GM12872 (cell line): ENCODE measurements around the gene MADD.

Experiments used
- TF ChIP-seq, protein P1 (sequence below): IDR thresholded peaks from 3 replicates; pipeline ENCODE4 v1.5.1; 2011; ENCODE audit warnings: low read depth, mild to moderate bottlenecking, low read length, moderate library complexity; ENCODE audit not compliant: insufficient read depth

MADD gene

DNA sequence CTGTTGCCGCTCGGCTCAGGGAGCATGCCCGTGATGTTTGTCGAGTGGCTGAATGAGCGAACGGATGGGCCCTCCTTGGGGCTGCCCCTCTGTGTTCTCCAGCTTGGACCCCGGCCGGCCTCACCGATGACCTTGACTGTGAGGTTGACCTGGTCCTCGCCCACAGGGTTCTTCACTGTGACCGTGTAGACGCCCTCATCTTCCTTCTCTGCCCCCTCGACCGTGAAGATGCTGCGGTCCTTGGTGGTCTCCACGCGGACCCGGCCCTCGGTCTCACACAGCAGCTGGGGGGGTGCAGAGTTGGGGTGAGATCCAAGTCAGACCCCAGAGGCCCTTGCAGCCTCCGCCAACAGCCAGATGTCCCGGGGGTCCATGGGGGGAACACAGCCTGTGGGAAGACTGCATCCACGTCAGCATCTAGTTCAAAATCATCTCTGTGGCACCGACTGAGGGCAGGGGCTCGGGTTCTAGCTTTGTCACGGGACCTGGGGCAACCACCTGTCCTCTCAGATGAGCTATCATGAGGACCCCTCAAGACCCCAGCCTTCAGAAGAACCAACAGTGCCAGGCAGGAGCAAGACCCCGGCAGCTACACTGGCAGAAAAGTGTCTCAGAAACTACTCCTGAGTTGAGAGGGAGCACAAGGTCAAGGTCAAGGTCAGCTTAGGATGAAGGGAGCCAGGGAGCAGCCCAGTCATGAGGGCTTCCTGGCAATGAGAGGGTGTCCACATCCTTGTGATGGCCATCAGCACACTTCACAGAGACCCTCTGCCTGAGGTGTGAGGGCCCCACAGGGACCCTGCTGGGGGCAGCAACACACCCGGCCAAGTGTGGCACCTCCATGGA lies 68.7 kb downstream of the MADD start:
- TF ChIP-seq, protein P1, sequence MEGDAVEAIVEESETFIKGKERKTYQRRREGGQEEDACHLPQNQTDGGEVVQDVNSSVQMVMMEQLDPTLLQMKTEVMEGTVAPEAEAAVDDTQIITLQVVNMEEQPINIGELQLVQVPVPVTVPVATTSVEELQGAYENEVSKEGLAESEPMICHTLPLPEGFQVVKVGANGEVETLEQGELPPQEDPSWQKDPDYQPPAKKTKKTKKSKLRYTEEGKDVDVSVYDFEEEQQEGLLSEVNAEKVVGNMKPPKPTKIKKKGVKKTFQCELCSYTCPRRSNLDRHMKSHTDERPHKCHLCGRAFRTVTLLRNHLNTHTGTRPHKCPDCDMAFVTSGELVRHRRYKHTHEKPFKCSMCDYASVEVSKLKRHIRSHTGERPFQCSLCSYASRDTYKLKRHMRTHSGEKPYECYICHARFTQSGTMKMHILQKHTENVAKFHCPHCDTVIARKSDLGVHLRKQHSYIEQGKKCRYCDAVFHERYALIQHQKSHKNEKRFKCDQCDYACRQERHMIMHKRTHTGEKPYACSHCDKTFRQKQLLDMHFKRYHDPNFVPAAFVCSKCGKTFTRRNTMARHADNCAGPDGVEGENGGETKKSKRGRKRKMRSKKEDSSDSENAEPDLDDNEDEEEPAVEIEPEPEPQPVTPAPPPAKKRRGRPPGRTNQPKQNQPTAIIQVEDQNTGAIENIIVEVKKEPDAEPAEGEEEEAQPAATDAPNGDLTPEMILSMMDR, result no peak

DNA sequence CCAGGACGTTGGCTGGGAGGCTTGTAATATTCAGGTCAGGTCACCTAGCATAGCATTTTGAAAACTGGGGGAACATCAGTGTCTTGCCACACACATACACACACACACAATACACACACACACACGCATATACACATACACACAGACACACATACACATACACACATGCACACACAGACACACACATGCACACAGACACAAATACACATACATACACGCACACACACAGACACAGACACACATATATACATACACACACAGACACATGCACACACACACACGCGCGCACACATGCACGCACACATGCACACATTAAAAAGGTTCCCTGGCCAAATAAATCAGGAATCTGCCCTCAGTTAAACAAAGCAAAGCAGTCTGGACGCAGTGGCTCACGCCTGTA lies 70.1 kb downstream of the MADD start:
- TF ChIP-seq, protein P1, result no peak

DNA sequence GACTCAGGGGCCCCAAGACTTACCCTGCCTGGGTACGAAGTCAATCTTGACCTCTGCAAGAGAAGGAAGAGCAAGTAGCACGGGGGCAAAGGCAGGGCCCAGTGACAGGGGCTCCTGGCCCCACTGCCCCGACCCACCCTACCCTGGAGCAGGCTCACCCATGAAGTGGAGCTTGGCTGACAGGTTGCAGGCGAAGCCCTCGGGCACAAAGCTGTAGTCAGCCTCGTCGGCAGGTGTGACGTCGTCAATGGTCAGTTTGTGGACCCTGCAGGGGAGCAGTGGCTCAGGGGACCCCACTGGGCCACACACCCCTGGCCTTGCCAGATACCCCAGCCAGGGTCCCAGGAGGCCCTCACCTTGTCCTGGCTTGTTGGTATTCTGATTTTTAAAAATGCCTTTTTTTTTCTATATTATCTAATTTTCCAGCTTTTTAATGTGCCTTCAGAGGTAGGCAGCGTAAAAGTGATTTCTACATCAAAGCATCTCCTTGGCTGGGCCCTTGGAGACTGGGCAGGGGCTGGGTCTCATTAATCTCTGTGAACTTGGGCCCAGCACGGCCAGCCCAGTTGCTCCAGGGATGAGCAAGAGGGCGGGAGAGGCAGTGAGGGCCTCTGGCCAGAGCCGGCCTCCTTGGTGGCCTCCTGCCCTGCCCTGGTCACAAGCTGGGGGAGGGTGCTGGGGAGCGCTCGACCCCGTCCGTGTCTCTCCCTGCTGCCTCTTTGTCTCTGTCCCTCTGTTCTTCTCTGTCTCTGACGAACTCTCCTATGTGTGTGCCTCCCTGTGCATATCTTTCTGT lies 71.2 kb downstream of the MADD start:
- TF ChIP-seq, protein P1, result no peak

DNA sequence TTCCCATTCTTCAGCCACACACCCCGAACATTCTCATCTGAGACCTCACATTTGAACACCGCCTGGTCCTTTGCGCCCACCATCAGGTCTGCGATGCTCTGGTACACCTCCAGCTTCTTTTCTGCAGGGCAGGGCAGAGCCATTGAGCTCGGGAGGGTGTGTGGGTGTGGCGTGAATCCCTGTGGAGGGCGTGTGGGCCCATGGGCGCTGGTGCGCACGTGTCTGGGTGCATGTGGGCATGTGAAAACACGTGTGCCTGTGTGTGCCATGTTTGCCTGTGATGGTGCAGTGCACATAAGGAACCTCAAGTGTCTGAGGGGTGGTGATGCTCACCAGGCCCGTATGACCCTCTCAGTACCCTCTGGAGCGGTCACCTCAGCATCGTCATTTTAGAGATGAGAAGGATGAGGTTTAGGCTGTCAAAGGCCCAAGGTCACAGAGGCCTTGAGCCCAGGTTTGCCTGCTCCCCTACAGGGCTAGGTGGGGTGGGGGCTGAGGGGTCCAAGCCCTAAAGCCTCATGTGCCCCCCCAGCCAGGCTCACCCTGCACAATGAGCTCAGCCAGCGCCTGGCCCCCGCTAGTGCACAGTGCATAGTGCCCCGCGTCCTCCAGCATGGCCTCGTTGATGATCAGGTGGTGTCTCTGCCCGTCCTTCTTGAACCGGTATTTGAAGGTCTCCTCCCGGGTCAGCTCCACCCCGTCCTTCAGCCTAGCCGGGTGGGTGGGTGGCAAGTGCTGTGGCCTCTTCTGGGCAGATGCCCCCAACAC lies 72.3 kb downstream of the MADD start:
- TF ChIP-seq, protein P1, result no peak

DNA sequence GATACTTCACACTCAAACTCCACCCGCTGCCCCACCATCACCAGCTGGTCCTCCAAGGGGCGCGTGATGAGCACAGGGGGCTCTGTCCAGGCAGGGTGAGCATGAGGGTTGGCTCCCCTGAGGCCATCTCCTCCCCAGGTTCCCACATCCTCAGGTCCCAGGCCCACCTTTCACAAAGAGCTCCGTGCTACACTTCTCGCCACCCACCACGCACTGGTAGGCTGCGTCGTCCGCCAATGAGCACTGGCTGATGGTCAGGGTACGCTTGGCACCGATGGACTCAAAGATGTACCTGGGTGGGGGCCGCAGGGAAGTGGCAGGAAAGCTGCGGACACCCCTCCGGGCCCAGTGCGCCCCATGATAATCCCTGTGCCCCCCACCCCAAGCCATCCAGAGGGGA lies 72.9 kb downstream of the MADD start:
- TF ChIP-seq, protein P1, result no peak

DNA sequence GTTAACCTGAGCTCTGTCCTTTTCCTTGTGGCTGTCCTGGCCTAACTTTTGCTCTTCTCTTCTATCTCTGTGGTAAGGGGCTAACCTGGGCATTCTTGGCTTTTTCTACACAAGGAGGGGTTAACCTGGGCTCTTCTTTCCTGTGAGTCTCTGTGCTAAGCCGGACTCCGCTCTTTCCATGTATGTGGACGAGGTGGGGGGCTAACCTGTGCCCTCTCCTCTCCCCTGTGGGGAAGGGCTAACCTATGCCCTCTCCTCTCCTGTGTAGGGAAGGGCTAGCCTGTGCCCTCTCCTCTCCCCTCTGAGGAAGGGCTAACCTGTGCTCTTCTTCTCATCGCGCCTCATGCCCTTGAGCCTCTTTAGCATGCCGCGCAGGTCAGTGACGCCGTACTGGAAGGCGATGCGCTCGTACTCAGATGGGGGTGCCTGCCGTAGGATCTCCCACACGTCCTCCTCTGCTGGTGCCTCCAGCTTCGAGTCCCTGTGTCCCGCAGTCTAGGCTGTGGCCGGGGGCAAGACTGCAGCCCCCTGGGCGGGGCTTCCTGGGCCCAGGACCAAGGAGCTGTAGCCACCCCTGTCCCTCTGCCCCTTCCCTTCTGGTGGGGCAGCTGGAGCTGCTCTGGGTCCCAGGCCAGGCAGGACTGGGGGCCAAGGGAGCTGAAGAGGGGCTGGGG lies 76.1 kb downstream of the MADD start:
- TF ChIP-seq, protein P1, result no peak
